EL (cell line): ENCODE results near the gene MEPE.
A peak's percentile ranks its signal among the peaks of the same experiment; 100 is the strongest.

Experiments used
- DNase-seq: peaks from one replicate; pipeline ENCODE4 v3.0.0-alpha.2; 2016

Gene MEPE

GRCh38 chr4:87843936-87844335 lies 11.2 kb downstream of the MEPE start:
- DNase-seq, result peak; percentile 86

GRCh38 chr4:87844452-87844851 lies 11.7 kb downstream of the MEPE start:
- no peak for DNase-seq

- no peak for DNase-seq
Measured at GRCh38 chr4:87846226-87846625, 13.5 kb downstream of the MEPE start.

- peak; percentile 69 for DNase-seq
Measured at GRCh38 chr4:87848622-87849351, 16.0 kb downstream of the MEPE start.

- peak; percentile 24 for DNase-seq
Measured at GRCh38 chr4:87849612-87850011, 16.8 kb downstream of the MEPE start.

- no peak for DNase-seq
Measured at GRCh38 chr4:87851332-87851731, 18.6 kb downstream of the MEPE start.

GRCh38 chr4:87851953-87852352 lies 19.2 kb downstream of the MEPE start:
- DNase-seq, result no peak

GRCh38 chr4:87853108-87853507 lies 20.3 kb downstream of the MEPE start:
- DNase-seq, result peak; percentile 60

GRCh38 chr4:87853891-87854290 lies 21.1 kb downstream of the MEPE start:
- no peak for DNase-seq

- DNase-seq, result no peak
Measured at GRCh38 chr4:87855559-87855958, 22.8 kb downstream of the MEPE start.

- peak; percentile 35 for DNase-seq
Measured at GRCh38 chr4:87856816-87857215, 24.0 kb downstream of the MEPE start.

GRCh38 chr4:87857789-87858188 lies 25.0 kb downstream of the MEPE start:
- no peak for DNase-seq

GRCh38 chr4:87862236-87862635 lies 29.5 kb downstream of the MEPE start:
- DNase-seq, result no peak

- no peak for DNase-seq
Measured at GRCh38 chr4:87863486-87863885, 30.7 kb downstream of the MEPE start.

- no peak for DNase-seq
Measured at GRCh38 chr4:87864321-87864720, 31.6 kb downstream of the MEPE start.

- no peak for DNase-seq
Measured at GRCh38 chr4:87865288-87865687, 32.5 kb downstream of the MEPE start.

- DNase-seq, result peak; percentile 75
Measured at GRCh38 chr4:87865960-87866598, 33.3 kb downstream of the MEPE start.

- no peak for DNase-seq
Measured at GRCh38 chr4:87868522-87868921, 35.8 kb downstream of the MEPE start.

GRCh38 chr4:87872028-87872427 lies 39.3 kb downstream of the MEPE start:
- no peak for DNase-seq

- DNase-seq, result no peak
Measured at GRCh38 chr4:87875191-87875590, 42.4 kb downstream of the MEPE start.

GRCh38 chr4:87880106-87880505 lies 47.3 kb downstream of the MEPE start:
- DNase-seq, result no peak

- peak; percentile 10 for DNase-seq
Measured at GRCh38 chr4:87881115-87881514, 48.3 kb downstream of the MEPE start.

- DNase-seq, result no peak
Measured at GRCh38 chr4:87882321-87882720, 49.6 kb downstream of the MEPE start.

GRCh38 chr4:87882861-87883260 lies 50.1 kb downstream of the MEPE start:
- no peak for DNase-seq
